Measurements from ENCODE around the gene RMND1. TPM values are rescaled to one million over a fixed set of nuclear protein-coding genes. Genes with fewer than 3 reads are reported as not detected.

Gene RMND1
- total and polyA plus RNA-seq, 2 of the 13 experiments (the other 11 are each of a cell fraction or from before 2014, with no cell fraction given): 34.0 to 72.5 TPM

- TF ChIP-seq, protein P1, sequence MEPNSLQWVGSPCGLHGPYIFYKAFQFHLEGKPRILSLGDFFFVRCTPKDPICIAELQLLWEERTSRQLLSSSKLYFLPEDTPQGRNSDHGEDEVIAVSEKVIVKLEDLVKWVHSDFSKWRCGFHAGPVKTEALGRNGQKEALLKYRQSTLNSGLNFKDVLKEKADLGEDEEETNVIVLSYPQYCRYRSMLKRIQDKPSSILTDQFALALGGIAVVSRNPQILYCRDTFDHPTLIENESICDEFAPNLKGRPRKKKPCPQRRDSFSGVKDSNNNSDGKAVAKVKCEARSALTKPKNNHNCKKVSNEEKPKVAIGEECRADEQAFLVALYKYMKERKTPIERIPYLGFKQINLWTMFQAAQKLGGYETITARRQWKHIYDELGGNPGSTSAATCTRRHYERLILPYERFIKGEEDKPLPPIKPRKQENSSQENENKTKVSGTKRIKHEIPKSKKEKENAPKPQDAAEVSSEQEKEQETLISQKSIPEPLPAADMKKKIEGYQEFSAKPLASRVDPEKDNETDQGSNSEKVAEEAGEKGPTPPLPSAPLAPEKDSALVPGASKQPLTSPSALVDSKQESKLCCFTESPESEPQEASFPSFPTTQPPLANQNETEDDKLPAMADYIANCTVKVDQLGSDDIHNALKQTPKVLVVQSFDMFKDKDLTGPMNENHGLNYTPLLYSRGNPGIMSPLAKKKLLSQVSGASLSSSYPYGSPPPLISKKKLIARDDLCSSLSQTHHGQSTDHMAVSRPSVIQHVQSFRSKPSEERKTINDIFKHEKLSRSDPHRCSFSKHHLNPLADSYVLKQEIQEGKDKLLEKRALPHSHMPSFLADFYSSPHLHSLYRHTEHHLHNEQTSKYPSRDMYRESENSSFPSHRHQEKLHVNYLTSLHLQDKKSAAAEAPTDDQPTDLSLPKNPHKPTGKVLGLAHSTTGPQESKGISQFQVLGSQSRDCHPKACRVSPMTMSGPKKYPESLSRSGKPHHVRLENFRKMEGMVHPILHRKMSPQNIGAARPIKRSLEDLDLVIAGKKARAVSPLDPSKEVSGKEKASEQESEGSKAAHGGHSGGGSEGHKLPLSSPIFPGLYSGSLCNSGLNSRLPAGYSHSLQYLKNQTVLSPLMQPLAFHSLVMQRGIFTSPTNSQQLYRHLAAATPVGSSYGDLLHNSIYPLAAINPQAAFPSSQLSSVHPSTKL (CRISPR knock-in tag; IDR thresholded peaks at IDR 0.05): peak; percentile 55
- TF ChIP-seq ZNF292 (CRISPR knock-in tag; IDR thresholded peaks at IDR 0.05; ENCODE audit: borderline replicate concordance, low read depth): no peak
- TF ChIP-seq ARNTL (CRISPR knock-in tag; IDR thresholded peaks at IDR 0.05): no peak
- TF ChIP-seq CEBPZ (IDR thresholded peaks at IDR 0.05; ENCODE audit: low read length): no peak
- no peak for TF ChIP-seq ZNF619 (CRISPR knock-in tag; IDR thresholded peaks at IDR 0.05)
- no peak for TF ChIP-seq ZBTB20 (CRISPR knock-in tag; IDR thresholded peaks at IDR 0.05; ENCODE audit: borderline replicate concordance, low read depth)
- no peak for TF ChIP-seq SIX1 (CRISPR knock-in tag; IDR thresholded peaks at IDR 0.05; ENCODE audit: borderline replicate concordance)
- no peak for TF ChIP-seq ZNF75D (CRISPR knock-in tag; IDR thresholded peaks at IDR 0.05; ENCODE audit: borderline replicate concordance)
- TF ChIP-seq GFI1 (CRISPR knock-in tag; IDR thresholded peaks at IDR 0.05; ENCODE audit: borderline replicate concordance): no peak
- TF ChIP-seq, protein P2, sequence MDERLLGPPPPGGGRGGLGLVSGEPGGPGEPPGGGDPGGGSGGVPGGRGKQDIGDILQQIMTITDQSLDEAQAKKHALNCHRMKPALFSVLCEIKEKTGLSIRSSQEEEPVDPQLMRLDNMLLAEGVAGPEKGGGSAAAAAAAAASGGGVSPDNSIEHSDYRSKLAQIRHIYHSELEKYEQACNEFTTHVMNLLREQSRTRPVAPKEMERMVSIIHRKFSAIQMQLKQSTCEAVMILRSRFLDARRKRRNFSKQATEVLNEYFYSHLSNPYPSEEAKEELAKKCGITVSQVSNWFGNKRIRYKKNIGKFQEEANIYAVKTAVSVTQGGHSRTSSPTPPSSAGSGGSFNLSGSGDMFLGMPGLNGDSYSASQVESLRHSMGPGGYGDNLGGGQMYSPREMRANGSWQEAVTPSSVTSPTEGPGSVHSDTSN (CRISPR knock-in tag; IDR thresholded peaks at IDR 0.05): no peak
- TF ChIP-seq, protein P3, sequence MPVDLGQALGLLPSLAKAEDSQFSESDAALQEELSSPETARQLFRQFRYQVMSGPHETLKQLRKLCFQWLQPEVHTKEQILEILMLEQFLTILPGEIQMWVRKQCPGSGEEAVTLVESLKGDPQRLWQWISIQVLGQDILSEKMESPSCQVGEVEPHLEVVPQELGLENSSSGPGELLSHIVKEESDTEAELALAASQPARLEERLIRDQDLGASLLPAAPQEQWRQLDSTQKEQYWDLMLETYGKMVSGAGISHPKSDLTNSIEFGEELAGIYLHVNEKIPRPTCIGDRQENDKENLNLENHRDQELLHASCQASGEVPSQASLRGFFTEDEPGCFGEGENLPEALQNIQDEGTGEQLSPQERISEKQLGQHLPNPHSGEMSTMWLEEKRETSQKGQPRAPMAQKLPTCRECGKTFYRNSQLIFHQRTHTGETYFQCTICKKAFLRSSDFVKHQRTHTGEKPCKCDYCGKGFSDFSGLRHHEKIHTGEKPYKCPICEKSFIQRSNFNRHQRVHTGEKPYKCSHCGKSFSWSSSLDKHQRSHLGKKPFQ (CRISPR knock-in tag; IDR thresholded peaks at IDR 0.05; ENCODE audit: insufficient replicate concordance): no peak
- no peak; the same call in 1 of the 2 replicates for TF ChIP-seq GLI4 (CRISPR knock-in tag; IDR thresholded peaks at IDR 0.05; ENCODE audit: borderline replicate concordance)
- no peak for TF ChIP-seq ZNF121 (CRISPR knock-in tag; IDR thresholded peaks at IDR 0.05)
- no peak for TF ChIP-seq ZNF354B (CRISPR knock-in tag; IDR thresholded peaks at IDR 0.05)
- TF ChIP-seq RARA (CRISPR knock-in tag; IDR thresholded peaks at IDR 0.05): peak; percentile 25; the same call in 1 of the 2 replicates
- no peak for TF ChIP-seq EZH2 (conservative IDR thresholded peaks at IDR 0.05; ENCODE audit: low read depth, low read length)
- TF ChIP-seq PLRG1 (conservative IDR thresholded peaks at IDR 0.05): no peak
- TF ChIP-seq TSC22D2 (CRISPR knock-in tag; IDR thresholded peaks at IDR 0.05; ENCODE audit: borderline replicate concordance): no peak
- no peak for TF ChIP-seq ZFP82 (CRISPR knock-in tag; IDR thresholded peaks at IDR 0.05; ENCODE audit: borderline replicate concordance)
Measured at GRCh38 chr6:151391471-151392413, 60.2 kb downstream of the RMND1 start, which contains the start of gene ZBTB2 (continued).

Data from HepG2 (cell line).